ENCODE measurements around the gene OAF. TPM values are rescaled to one million over a fixed set of nuclear protein-coding genes. Genes with fewer than 3 reads are reported as not detected.
A peak's percentile ranks its signal among the peaks of the same experiment; 100 is the strongest.

OAF gene
- total and polyA plus RNA-seq, 4 donors = 15.0 to 151 (median 82.0) TPM

- Histone ChIP-seq H3K27ac (ENCODE audit: low read depth in 1 of 2, low read length in 2 of 2) (peak overlapping the region; percentile 95 to 96), H3K4me3 (ENCODE audit: low read depth in 1 of 3, low read length in 3 of 3) (peak overlapping the region; percentile 1 to 58 (median 44)), H3K9ac (ENCODE audit: low read depth in 1 of 2, low read length in 2 of 2) (peak overlapping the region in 1 of 2 donors; percentile 26), H3K36me3 (ENCODE audit: control insufficient read depth in 4 of 4, insufficient read depth in 3 of 4, low read depth in 1 of 4, low read length in 3 of 4) (no peaks in the 10 kb centered on the region), H3K4me1 (ENCODE audit: control insufficient read depth in 4 of 4, insufficient read depth in 4 of 4, low read length in 3 of 4) (peaks cover 14 to 69% (median 59%) of the 10 kb centered on the region in 4 donors), H3K9me3 (ENCODE audit: control insufficient read depth in 4 of 4, low read length in 3 of 4) (no peaks in the 10 kb centered on the region), H3K27me3 (ENCODE audit: control insufficient read depth in 4 of 4, insufficient read depth in 4 of 4, low read length in 3 of 4) (no peaks in the 10 kb centered on the region)
- peak; percentile 64 for DNase-seq (ENCODE audit: low spot score)
- 46% methylated on average over 5 of the region's 5 CpGs for WGBS
- TF ChIP-seq JUND (IDR thresholded peaks at IDR 0.05) = peak in 1 of 2 donors; percentile 50
- TF ChIP-seq FOXA2 (IDR thresholded peaks at IDR 0.05) = no peak
- peak; percentile 86 to 90 for TF ChIP-seq HNF4A (conservative IDR thresholded peaks at IDR 0.05)
- no peak for TF ChIP-seq TAF1 (conservative IDR thresholded peaks at IDR 0.05)
- peak; percentile 38 for TF ChIP-seq REST (IDR thresholded peaks at IDR 0.05)
- peak; percentile 26 for TF ChIP-seq FOXA1 (IDR thresholded peaks at IDR 0.05)
- peak; percentile 56 for TF ChIP-seq CTCF (IDR thresholded peaks at IDR 0.05; ENCODE audit: low read depth, low read length, missing input control)
- peak; percentile 68 for TF ChIP-seq SP1 (IDR thresholded peaks at IDR 0.05)
- TF ChIP-seq HNF4G (IDR thresholded peaks at IDR 0.05) = peak; percentile 49
- TF ChIP-seq RAD21 (IDR thresholded peaks at IDR 0.05) = peak; percentile 66 to 83
- TF ChIP-seq RXRA (IDR thresholded peaks at IDR 0.05) = peak; percentile 96
- TF ChIP-seq YY1 (IDR thresholded peaks at IDR 0.05) = no peak
- TF ChIP-seq ZBTB33 (IDR thresholded peaks at IDR 0.05) = no peak
- peak; percentile 53 for TF ChIP-seq MAX (IDR thresholded peaks at IDR 0.05)
- no peak for TF ChIP-seq EGR1 (IDR thresholded peaks at IDR 0.05; ENCODE audit: low read depth in 2 of 2)
- no peak for TF ChIP-seq ATF3 (IDR thresholded peaks at IDR 0.05)
- no peak for TF ChIP-seq GABPA (IDR thresholded peaks at IDR 0.05 in 1 of 2, conservative IDR thresholded peaks at IDR 0.05 in 1 of 2)
- TF ChIP-seq NR2F2 (IDR thresholded peaks at IDR 0.05) = peak; percentile 83
Observed at GRCh38 chr11:120182790-120183491, 27.9 kb upstream of the OAF start.
